GM20431 (cell line): ENCODE results near the gene CILP.

Experiments
- in situ Hi-C: fragments of 300-500 bp; cut with MseI, MboI; formaldehyde crosslinking; loops from one replicate; pipeline ENCODE4 v1.15.0; 2020; ENCODE audit warnings: low sequenced_read_pairs; ENCODE audit not compliant: unreplicated experiment

CILP gene

DNA sequence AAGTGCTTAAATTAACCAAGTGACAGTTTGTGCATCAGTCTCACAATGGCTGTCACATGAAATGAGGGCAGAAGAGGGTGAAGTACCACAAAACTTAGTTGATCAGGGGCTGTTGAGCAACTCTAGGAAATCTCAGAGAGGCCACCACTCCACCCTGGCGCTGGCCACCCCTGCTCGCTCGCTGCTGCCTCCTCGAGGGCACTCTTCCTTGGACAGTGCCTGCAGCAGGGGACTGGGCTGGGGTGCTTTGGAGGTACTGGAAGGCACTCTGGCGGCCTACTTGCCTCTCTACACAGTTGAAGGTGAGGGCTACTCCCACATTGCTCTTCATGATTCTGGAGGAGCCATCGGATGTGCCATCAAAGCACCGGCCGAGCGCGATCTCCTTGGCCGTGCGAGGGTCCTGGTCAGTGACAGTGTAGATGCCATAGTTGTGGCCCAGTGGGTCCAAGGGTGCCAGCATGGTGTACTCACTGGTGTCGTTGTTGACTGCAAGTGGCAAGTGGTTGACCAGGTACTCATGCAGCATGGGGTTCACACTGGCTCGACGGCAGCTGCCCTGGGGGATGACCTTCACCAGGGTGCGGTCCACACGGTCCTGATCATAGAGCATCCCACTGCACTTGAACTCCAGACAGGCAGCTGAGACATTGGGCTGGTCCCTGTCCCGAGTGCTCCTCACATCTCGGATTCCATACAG lies 14.5 kb downstream of the CILP start:
- in situ Hi-C loops, result no loop called here

- in situ Hi-C loops, result no loop called here
Observed at GRCh38 chr15:65195548-65195923, 15.7 kb downstream of the CILP start.

- in situ Hi-C loops, result no loop called here
Observed at GRCh38 chr15:65194826-65195547, 16.3 kb downstream of the CILP start.

GRCh38 chr15:65192016-65192415 lies 19.3 kb downstream of the CILP start:
- in situ Hi-C loops, result no loop called here

- in situ Hi-C loops, result loop anchor here (10.0 kb wide), 1 partner anchor 96 kb away; the partner anchor contains the start of gene PARP16
Observed at GRCh38 chr15:65189102-65189740, 22.1 kb downstream of the CILP start.

- in situ Hi-C loops, result loop anchor here (10.0 kb wide), 1 partner anchor 96 kb away; the partner anchor contains the start of gene PARP16
Observed at GRCh38 chr15:65188472-65188871, 22.8 kb downstream of the CILP start.

- in situ Hi-C loops, result loop anchor here (10.0 kb wide), 1 partner anchor 100 kb away; the partner anchor contains the start of gene PARP16
Observed at GRCh38 chr15:65184868-65185717, 26.2 kb downstream of the CILP start, which contains the start of gene CLPX. TSS of gene CLPX (minus strand) at chr15:65185342. CDS start at chr15:65185153, 189 bp downstream.

GRCh38 chr15:65184305-65184867 lies 26.9 kb downstream of the CILP start:
- in situ Hi-C loops, result loop anchor here (10.0 kb wide), 1 partner anchor 100 kb away; the partner anchor contains the start of gene PARP16

DNA sequence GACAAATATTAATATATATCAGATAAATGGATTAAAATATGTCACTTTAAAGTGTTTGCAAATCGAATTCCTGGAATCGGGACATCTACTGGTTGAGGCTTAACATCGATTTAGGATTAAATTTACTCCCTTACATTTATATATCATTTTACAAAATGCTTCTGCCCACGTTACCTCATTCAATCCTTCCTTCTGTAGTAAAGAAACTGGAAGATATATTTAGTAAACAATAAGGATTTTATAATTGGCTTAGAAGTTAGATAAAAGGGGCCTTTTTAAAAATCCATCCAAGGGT lies 27.5 kb downstream of the CILP start:
- in situ Hi-C loops, result loop anchor here (10.0 kb wide), 1 partner anchor 101 kb away; the partner anchor contains the start of gene PARP16

DNA sequence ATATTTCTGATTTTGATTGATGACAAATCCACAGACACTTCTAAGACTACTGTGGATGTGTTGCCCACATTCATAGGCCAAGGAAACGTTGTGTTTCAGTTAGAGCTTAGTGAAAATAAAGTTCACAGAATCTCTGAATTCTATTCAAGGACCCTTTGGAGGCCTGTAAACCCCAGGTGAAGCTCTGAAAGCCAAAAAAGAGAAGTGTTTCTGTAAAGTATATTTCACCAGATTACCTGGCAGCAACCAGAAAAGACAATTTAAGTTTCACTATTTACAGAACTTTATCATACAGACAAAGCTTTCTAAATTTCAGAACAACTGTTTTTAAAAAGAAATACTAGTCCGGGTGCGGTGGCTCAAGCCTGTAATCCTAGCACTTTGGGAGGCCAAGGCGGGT lies 28.7 kb downstream of the CILP start:
- in situ Hi-C loops, result loop anchor here (10.0 kb wide), 1 partner anchor 102 kb away; the partner anchor contains the start of gene PARP16

- in situ Hi-C loops, result loop anchor here (10.0 kb wide), 1 partner anchor 103 kb away; the partner anchor contains the start of gene PARP16
Observed at GRCh38 chr15:65181582-65182353, 29.5 kb downstream of the CILP start.

DNA sequence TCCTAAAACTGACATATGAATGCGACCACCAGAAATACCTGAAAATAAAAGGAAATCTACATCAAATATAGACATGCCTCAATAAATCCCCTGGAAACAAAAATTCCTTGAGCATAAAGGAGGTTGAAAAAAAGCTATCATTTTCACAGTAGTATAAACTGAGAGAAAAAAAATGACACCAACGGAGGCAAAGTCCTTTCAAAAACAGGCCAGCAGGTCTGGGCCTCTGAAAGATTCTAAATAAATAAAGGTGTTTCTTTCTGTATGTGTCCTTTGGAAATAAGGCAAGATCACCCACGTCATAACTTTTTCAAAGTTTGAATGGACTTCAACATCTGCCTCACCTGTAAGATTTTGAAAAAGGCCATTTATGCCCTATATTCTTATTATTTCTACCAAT lies 31.1 kb downstream of the CILP start:
- in situ Hi-C loops, result loop anchor here (10.0 kb wide), 1 partner anchor 105 kb away; the partner anchor contains the start of gene PARP16

GRCh38 chr15:65177901-65178300 lies 33.4 kb downstream of the CILP start:
- in situ Hi-C loops, result no loop called here

DNA sequence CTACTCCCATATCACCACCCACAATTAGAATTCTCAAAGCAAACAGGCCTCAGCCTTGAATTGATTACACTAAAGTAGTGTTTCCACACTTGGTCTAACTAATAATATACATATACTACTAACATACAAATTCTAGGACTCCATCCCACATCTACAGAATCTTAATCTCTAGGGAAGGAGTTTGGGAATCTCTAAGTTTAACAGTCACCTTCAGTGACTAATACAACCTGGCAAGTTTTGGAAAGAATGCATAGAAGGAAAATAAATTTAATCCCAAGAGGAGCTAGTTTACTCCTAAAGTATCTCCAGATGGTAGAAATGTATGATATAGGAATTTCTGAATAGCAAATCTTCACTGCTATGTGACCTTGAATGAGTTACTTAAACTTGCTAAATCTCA lies 35.2 kb downstream of the CILP start:
- in situ Hi-C loops, result no loop called here

GRCh38 chr15:65175511-65175910 lies 35.8 kb downstream of the CILP start:
- in situ Hi-C loops, result no loop called here

- in situ Hi-C loops, result no loop called here
Observed at GRCh38 chr15:65174509-65174908, 36.8 kb downstream of the CILP start.

DNA sequence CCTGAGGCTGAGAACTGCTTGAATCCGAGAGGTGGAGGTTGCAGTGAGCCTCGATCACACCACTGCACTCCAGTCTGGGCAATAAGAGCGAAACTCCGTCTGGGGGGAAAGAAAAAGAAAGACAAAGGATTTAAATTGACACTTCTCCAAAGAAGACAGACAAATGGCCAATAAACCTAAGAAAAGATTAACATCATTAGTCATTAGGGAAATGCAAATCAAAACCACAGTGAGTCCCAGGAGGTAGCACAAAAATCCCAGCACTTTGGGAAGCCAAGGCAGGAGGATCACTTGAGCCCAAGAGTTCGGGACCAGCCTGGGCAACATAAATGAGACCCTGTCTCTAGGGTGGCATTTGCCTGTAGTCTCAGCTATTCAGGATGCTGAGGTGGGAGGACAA lies 38.7 kb downstream of the CILP start:
- in situ Hi-C loops, result no loop called here

GRCh38 chr15:65171428-65171827 lies 39.8 kb downstream of the CILP start:
- in situ Hi-C loops, result no loop called here

DNA sequence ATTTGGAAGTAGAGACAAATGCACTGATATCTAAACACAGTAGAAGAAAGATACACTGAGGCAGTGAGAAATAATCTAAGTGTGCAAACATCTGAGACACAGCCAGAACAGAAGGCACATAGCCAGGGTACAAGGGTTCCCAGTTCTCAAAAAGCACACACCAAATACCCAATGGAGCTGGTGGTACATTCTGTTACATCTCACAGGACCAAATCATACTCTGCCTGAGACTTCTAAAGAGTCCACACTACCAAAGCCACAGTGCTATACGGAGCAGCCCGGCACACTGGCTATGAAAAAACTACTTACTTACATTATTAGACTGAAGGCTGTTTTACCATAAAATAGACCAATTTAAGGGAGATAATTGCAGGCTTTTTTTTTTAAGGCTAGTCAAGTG lies 45.4 kb downstream of the CILP start:
- in situ Hi-C loops, result no loop called here
